Measurements from ENCODE around the gene PDZD8. TPM values are rescaled to one million over a fixed set of nuclear protein-coding genes. Genes with fewer than 3 reads are reported as not detected.
A peak's percentile ranks its signal among the peaks of the same experiment; 100 is the strongest.

The PDZD8 gene
- total and polyA plus RNA-seq, 2 donors (not counting 3 experiments of a cell fraction or from before 2014, with no cell fraction given), result 5.9 to 22.6 TPM

DNA sequence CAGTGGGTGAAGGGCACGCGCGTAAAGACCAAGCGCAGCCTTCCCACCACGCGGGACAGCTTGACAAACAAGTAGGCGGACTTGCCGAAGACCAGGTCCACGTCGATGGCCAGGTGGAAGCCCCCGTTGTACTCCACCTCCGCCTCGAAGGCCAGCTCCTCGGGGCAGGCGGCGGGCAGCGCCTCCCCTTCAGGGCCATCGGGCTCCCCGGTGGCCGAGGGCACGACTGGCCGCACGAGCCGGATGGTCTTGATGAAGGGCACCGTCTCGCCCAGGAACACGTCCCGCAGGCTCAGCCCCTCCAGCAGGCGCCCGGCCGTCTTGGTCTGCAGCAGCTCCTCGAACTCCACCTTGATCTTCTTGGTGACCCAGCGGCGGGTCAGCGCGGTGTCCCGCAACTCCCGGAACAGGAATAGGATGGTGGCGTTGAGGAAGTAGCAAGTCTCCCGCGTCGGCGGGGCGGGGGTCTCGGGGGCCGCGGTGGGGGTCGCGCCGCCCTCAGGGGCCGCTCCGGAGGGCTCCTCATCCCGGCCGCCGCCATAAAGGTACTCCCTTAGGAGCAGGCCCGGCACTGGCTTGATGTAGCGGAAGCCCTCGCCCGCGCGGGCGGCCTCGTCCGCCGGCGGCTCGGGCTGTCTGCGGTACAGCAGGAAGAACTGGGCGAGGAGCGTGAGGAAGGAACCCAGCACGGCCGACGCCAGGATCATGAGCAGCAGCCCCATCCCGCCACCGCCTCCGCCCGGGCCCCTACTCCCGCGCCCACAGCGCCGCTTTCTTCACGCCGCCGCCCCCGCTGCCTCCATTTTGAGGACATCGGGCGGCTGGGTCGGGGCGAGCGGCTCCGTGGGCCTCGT lies 507 bp downstream of the PDZD8 start:
- peak overlapping the region; percentile 29 to 88 (median 84) for H3K4me3 ChIP-seq (replicated peaks in 1 of 3; ENCODE audit: insufficient read depth in 1 of 3, low read depth in 1 of 3, low read length in 3 of 3)
- no TSS peak for BruUV-seq (replicated peaks)
- H3K27me3 ChIP-seq (ENCODE audit: control insufficient read depth in 2 of 2, insufficient read depth in 2 of 2, low read length in 2 of 2), result peaks cover 16 to 23% of the 10 kb centered on the region in 2 experiments
- H3K36me3 ChIP-seq (ENCODE audit: control insufficient read depth in 2 of 2, extremely low read depth in 1 of 2, insufficient read depth in 2 of 2, low read length in 2 of 2), result no peaks in the 10 kb centered on the region
- peak overlapping the region; percentile 83 for H3K27ac ChIP-seq (ENCODE audit: insufficient read depth, low read depth, low read length)
- FAIRE-seq, result no peak
- H3K4me1 ChIP-seq (ENCODE audit: control insufficient read depth, extremely low read depth, insufficient read depth, low read length), result peaks cover 21% of the 10 kb centered on the region
- intact Hi-C loops (cut with micrococcal nuclease), result loop anchor here (1.0 to 10.0 kb wide), 8 partner anchors 8 to 1380 kb away; partner anchors contain the start of genes CACUL1, RAB11FIP2 and SHTN1
- H3K9ac ChIP-seq (replicated peaks; ENCODE audit: extremely low read depth, insufficient read depth, low read length), result peak overlapping the region; percentile 86
- H3K79me2 ChIP-seq (ENCODE audit: control insufficient read depth, insufficient read depth, low read length), result peaks cover 52% of the 10 kb centered on the region
- POLR2A ChIA-PET, result no interaction called here
- H3K4me2 ChIP-seq (ENCODE audit: insufficient read depth, low read length), result peak overlapping the region; percentile 82
- H4K20me1 ChIP-seq (replicated peaks; ENCODE audit: control insufficient read depth, extremely low read depth, insufficient read depth, low read length), result peaks cover 9% of the 10 kb centered on the region
- no peaks in the 10 kb centered on the region for H3K9me3 ChIP-seq (replicated peaks; ENCODE audit: control insufficient read depth, insufficient read depth, low read length)
- H2AFZ ChIP-seq (ENCODE audit: low read depth, low read length), result peak overlapping the region; percentile 69
- no peaks in the 10 kb centered on the region for H3K9me1 ChIP-seq (replicated peaks; ENCODE audit: control insufficient read depth, extremely low read depth, insufficient read depth, low read length)
- DNase-seq (ENCODE audit: low read depth, low spot score), result peak; percentile 46
- TF ChIP-seq JUN (IDR thresholded peaks at IDR 0.05; ENCODE audit: borderline replicate concordance, insufficient read depth, insufficient read length, low read depth) (no peak), POLR2AphosphoS5 (IDR thresholded peaks at IDR 0.05; ENCODE audit: insufficient read depth, low read depth, low read length) (no peak), CTCF (IDR thresholded peaks at IDR 0.05; ENCODE audit: extremely low read depth in 1 of 2, insufficient read depth in 1 of 2, low read depth in 1 of 2, low read length in 2 of 2) (no peak), FOS (IDR thresholded peaks at IDR 0.05; ENCODE audit: borderline replicate concordance, insufficient read depth, low read length) (no peak), EZH2 (IDR thresholded peaks at IDR 0.05; ENCODE audit: borderline replicate concordance, low read depth, low read length, severe bottlenecking) (no peak), MAX (IDR thresholded peaks at IDR 0.05; ENCODE audit: insufficient read depth, insufficient read length) (no peak)
- CTCF ChIA-PET, result interaction anchor here (0.5 to 2.9 kb wide), 14 partner anchors 9 to 958 kb away, joined by 3 to 12 read pairs (median 4); no protein-coding TSS in a partner anchor
- dilution Hi-C loops (cut with MboI; ENCODE audit: extremely low pct_ligation_motif_present, low sequenced_read_pairs), result no loop called here
